Measurements from ENCODE around the gene CCNK. TPM values are rescaled to one million over a fixed set of nuclear protein-coding genes. Genes with fewer than 3 reads are reported as not detected.

Gene CCNK
- total RNA-seq, 1 donor from 2014 or later = 53.6 TPM

DNA sequence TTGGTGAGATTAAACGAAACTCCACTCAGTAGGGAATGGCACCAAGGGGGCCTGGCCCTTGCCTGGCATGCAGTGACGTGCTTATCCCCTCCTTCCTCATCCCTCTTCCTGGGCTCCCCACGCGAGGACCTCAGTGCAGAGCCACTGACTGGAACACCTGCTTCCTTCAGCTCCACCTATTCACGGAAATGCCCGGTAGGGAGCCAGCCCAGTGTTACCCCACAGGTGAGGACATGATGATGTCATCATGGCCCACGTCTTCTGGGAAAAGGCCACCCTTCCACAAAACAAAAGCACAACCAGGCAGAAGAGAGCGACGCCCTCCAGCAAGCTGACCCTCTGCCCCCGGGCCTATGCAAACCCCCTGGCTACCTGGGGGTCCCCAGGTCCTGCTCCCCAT is 80.7 kb downstream of the CCNK start:
- H3K27ac ChIP-seq = no peak overlapping the region
- H3K27me3 ChIP-seq (ENCODE audit: low read depth) = no peaks in the 10 kb centered on the region
- H3K4me3 ChIP-seq = no peak overlapping the region
- intact Hi-C loops (cut with DNase I) = no loop called here
- no peaks in the 10 kb centered on the region for H3K9me3 ChIP-seq
- peaks cover 40% of the 10 kb centered on the region for H3K4me1 ChIP-seq
- TF ChIP-seq, protein P1, sequence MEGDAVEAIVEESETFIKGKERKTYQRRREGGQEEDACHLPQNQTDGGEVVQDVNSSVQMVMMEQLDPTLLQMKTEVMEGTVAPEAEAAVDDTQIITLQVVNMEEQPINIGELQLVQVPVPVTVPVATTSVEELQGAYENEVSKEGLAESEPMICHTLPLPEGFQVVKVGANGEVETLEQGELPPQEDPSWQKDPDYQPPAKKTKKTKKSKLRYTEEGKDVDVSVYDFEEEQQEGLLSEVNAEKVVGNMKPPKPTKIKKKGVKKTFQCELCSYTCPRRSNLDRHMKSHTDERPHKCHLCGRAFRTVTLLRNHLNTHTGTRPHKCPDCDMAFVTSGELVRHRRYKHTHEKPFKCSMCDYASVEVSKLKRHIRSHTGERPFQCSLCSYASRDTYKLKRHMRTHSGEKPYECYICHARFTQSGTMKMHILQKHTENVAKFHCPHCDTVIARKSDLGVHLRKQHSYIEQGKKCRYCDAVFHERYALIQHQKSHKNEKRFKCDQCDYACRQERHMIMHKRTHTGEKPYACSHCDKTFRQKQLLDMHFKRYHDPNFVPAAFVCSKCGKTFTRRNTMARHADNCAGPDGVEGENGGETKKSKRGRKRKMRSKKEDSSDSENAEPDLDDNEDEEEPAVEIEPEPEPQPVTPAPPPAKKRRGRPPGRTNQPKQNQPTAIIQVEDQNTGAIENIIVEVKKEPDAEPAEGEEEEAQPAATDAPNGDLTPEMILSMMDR (IDR thresholded peaks at IDR 0.05) = no peak
- DNase-seq (no peak), ATAC-seq (peak in 1 of 2 donors; percentile 10)
- H3K36me3 ChIP-seq = no peaks in the 10 kb centered on the region

Other genes starting within 250 kb of the CCNK start
- 2.3 TPM for gene BCL11B, start 209.2 kb upstream of the CCNK start, total RNA-seq
- 78.7 TPM for gene SETD3, start 550 bp upstream of the CCNK start, total RNA-seq
- 15.3 TPM for gene CCDC85C, start 122.8 kb downstream of the CCNK start, total RNA-seq
- gene HHIPL1, start 163.7 kb downstream of the CCNK start, total RNA-seq = 1.6 TPM
- gene CYP46A1, start 202.9 kb downstream of the CCNK start, total RNA-seq = 0.62 TPM

Data from lower lobe of right lung (tissue), 2 donors.